Vagina (tissue), 2 donors: Measurements from ENCODE around the gene ZNF827. TPM values are rescaled to one million over a fixed set of nuclear protein-coding genes. Genes with fewer than 3 reads are reported as not detected.

Experiments used
- DNase-seq, 2 donors: peaks; one replicate each; pipeline ENCODE4 v3.0.0-alpha.2; 2017; ENCODE audit errors: extremely low spot score in 2 of 2
- H3K27ac ChIP-seq: fragments of 200-600 bp; sonication (generic); one replicate; pipeline ENCODE4 v1.5.1; 2019
- H3K27me3 ChIP-seq: fragments of 200-600 bp; sonication (generic); one replicate; pipeline ENCODE4 v1.5.1; 2019
- H3K36me3 ChIP-seq, 2 donors: fragments of 200-600 bp; sonication (generic); one replicate each; pipeline ENCODE4 v1.5.1; 2017 to 2019
- H3K4me1 ChIP-seq: fragments of 200-600 bp; sonication (generic); one replicate; pipeline ENCODE4 v1.5.1; 2019
- H3K4me3 ChIP-seq, 2 donors: fragments of 200-600 bp; sonication (generic); 1 replicate in 1 of 2; 2 replicates in 1 of 2; pipeline ENCODE4 v1.5.1; 2016 to 2019
- H3K9me3 ChIP-seq: fragments of 200-600 bp; sonication (generic); one replicate; pipeline ENCODE4 v1.5.1; 2019
- POLR2A ChIP-seq, 2 donors: fragments of 450-650 bp; IDR thresholded peaks; one replicate each; pipeline ENCODE4 v1.6.1; 2017; ENCODE audit warnings: antibody characterized with exemption in 2 of 2, mild to moderate bottlenecking in 2 of 2, moderate library complexity in 2 of 2
- POLR2AphosphoS5 ChIP-seq, 2 donors: sonication (generic); formaldehyde crosslinking; IDR thresholded peaks; one replicate each; pipeline ENCODE4 v1.9.0; 2017; ENCODE audit warnings: antibody characterized with exemption in 2 of 2, mild to moderate bottlenecking in 2 of 2, low read depth in 1 of 2; ENCODE audit not compliant: insufficient read depth in 1 of 2
- intact Hi-C: fragments of 100-400 bp; cut with DNase I; formaldehyde crosslinking; loops from one replicate; pipeline ENCODE4 v1.15.1; 2023
- total RNA-seq: library from RNA; depleted of rRNA; stranded (reverse); fragments of >200 nt; gene quantifications from one replicate; pipeline ENCODE4 v1.2.3, GENCODE V29; 2016
- TF ChIP-seq, protein P1 (sequence below), 3 experiments: fragments of 450-650 bp in 2 of 3; fragments of 200-600 bp in 1 of 3; sonication (generic) in 1 of 3; IDR thresholded peaks; one replicate each; pipeline ENCODE4 v1.5.1; 2017 to 2019; ENCODE audit warnings: antibody characterized with exemption in 3 of 3, mild to moderate bottlenecking in 2 of 3, moderate library complexity in 2 of 3

Gene ZNF827
- total RNA-seq, 1 donor from 2014 or later, result 19.2 TPM

GRCh38 chr4:145927030-145927429, 11.6 kb downstream of the ZNF827 start:
- no peak for DNase-seq
- no peak overlapping the region for H3K4me3 ChIP-seq
- intact Hi-C loops, result no loop called here
- no peaks in the 10 kb centered on the region for H3K4me1 ChIP-seq
- H3K27me3 ChIP-seq, result no peaks in the 10 kb centered on the region
- no peaks in the 10 kb centered on the region for H3K36me3 ChIP-seq
- H3K9me3 ChIP-seq, result no peaks in the 10 kb centered on the region
- no peak overlapping the region for H3K27ac ChIP-seq
- TF ChIP-seq POLR2AphosphoS5 (IDR thresholded peaks at IDR 0.05; ENCODE audit: insufficient read depth in 1 of 2, low read depth in 1 of 2) (no peak), POLR2A (IDR thresholded peaks at IDR 0.05) (no peak)
- TF ChIP-seq, protein P1, sequence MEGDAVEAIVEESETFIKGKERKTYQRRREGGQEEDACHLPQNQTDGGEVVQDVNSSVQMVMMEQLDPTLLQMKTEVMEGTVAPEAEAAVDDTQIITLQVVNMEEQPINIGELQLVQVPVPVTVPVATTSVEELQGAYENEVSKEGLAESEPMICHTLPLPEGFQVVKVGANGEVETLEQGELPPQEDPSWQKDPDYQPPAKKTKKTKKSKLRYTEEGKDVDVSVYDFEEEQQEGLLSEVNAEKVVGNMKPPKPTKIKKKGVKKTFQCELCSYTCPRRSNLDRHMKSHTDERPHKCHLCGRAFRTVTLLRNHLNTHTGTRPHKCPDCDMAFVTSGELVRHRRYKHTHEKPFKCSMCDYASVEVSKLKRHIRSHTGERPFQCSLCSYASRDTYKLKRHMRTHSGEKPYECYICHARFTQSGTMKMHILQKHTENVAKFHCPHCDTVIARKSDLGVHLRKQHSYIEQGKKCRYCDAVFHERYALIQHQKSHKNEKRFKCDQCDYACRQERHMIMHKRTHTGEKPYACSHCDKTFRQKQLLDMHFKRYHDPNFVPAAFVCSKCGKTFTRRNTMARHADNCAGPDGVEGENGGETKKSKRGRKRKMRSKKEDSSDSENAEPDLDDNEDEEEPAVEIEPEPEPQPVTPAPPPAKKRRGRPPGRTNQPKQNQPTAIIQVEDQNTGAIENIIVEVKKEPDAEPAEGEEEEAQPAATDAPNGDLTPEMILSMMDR (IDR thresholded peaks at IDR 0.05), result no peak

GRCh38 chr4:145921231-145921630, 17.4 kb downstream of the ZNF827 start:
- Histone ChIP-seq H3K27me3 (no peaks in the 10 kb centered on the region), H3K4me1 (no peaks in the 10 kb centered on the region), H3K27ac (no peak overlapping the region), H3K36me3 (no peaks in the 10 kb centered on the region), H3K9me3 (no peaks in the 10 kb centered on the region), H3K4me3 (no peak overlapping the region)
- intact Hi-C loops, result no loop called here
- no peak for DNase-seq
- TF ChIP-seq POLR2AphosphoS5 (IDR thresholded peaks at IDR 0.05; ENCODE audit: insufficient read depth in 1 of 2, low read depth in 1 of 2), result no peak
- TF ChIP-seq POLR2A (IDR thresholded peaks at IDR 0.05), result no peak
- TF ChIP-seq, protein P1 (IDR thresholded peaks at IDR 0.05), result no peak

DNA sequence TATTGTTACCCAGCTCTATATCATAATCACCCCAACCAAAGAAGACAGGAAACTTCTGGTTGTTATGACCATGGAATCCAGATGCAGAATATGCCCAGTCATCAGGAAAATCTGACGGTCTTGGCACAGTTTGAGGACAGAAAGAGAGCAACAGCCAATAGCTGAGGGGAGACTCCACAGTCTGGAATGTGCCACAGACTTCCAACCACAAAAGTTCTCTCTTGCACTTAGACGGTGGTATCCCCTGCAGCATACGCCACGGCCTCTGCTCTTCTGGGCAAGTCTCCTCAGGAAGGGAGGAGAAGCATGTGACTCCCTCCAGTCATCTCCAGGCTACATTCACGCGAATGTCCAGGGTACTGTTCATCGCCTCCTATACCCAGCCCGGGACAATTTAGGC, 18.4 kb downstream of the ZNF827 start:
- intact Hi-C loops, result no loop called here
- TF ChIP-seq, protein P1 (IDR thresholded peaks at IDR 0.05), result no peak
- no peak for TF ChIP-seq POLR2A (IDR thresholded peaks at IDR 0.05)
- no peak for TF ChIP-seq POLR2AphosphoS5 (IDR thresholded peaks at IDR 0.05; ENCODE audit: insufficient read depth in 1 of 2, low read depth in 1 of 2)
- Histone ChIP-seq H3K9me3 (no peaks in the 10 kb centered on the region), H3K36me3 (no peaks in the 10 kb centered on the region), H3K27ac (no peak overlapping the region), H3K4me1 (no peaks in the 10 kb centered on the region), H3K27me3 (no peaks in the 10 kb centered on the region), H3K4me3 (no peak overlapping the region)
- DNase-seq, result no peak

GRCh38 chr4:145912376-145912775, 26.2 kb downstream of the ZNF827 start:
- Histone ChIP-seq H3K4me3 (no peak overlapping the region), H3K36me3 (no peaks in the 10 kb centered on the region), H3K27me3 (no peaks in the 10 kb centered on the region), H3K27ac (peak overlapping the region; percentile 11), H3K4me1 (peaks cover 14% of the 10 kb centered on the region), H3K9me3 (no peaks in the 10 kb centered on the region)
- TF ChIP-seq, protein P1 (IDR thresholded peaks at IDR 0.05), result no peak
- TF ChIP-seq POLR2AphosphoS5 (IDR thresholded peaks at IDR 0.05; ENCODE audit: insufficient read depth in 1 of 2, low read depth in 1 of 2) (no peak), POLR2A (IDR thresholded peaks at IDR 0.05) (no peak)
- intact Hi-C loops, result no loop called here
- DNase-seq, result no peak

DNA sequence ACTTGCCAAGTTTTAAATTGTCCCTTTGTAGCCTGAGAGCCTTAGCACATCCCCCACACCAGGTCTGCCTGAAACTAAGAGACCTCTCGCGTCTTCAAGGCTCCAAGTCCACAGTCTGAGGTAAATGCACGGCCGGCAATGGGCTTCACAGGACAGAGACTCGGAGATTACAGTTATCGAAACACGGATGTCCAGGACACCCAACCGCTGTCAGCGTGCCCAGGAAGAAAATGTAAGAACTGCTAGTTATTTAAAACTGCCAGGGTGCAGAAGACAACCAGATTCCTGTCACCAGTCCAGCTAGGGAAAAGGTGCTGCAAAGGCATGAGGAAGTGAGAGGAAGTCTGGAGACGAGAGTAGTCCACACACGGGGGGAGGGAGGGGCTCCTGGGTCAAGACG, 28.9 kb downstream of the ZNF827 start:
- intact Hi-C loops, result no loop called here
- Histone ChIP-seq H3K27me3 (no peaks in the 10 kb centered on the region), H3K36me3 (no peaks in the 10 kb centered on the region), H3K4me3 (peak overlapping the region; percentile 33 to 43), H3K9me3 (no peaks in the 10 kb centered on the region), H3K4me1 (peaks cover 22% of the 10 kb centered on the region), H3K27ac (peak overlapping the region; percentile 56)
- DNase-seq, result no peak
- peak in 1 of 2 donors; percentile 18 for TF ChIP-seq POLR2AphosphoS5 (IDR thresholded peaks at IDR 0.05; ENCODE audit: insufficient read depth in 1 of 2, low read depth in 1 of 2)
- TF ChIP-seq, protein P1 (IDR thresholded peaks at IDR 0.05), result no peak
- TF ChIP-seq POLR2A (IDR thresholded peaks at IDR 0.05), result no peak
